ENCODE measurements around the gene GDPD5. TPM values are rescaled to one million over a fixed set of nuclear protein-coding genes. Genes with fewer than 3 reads are reported as not detected.
A peak's percentile ranks its signal among the peaks of the same experiment; 100 is the strongest.

The GDPD5 gene
- total RNA-seq, 1 donor from 2014 or later, result 15.8 TPM

GRCh38 chr11:75499423-75500190 is 26.1 kb downstream of the GDPD5 start:
- Histone ChIP-seq H3K27ac (peak overlapping the region; percentile 58), H3K9me3 (no peaks in the 10 kb centered on the region), H3K27me3 (ENCODE audit: low read depth) (no peaks in the 10 kb centered on the region), H3K4me1 (peaks cover 11% of the 10 kb centered on the region), H3K4me3 (no peak overlapping the region), H3K36me3 (no peaks in the 10 kb centered on the region)
- intact Hi-C loops (cut with DNase I), result no loop called here
- no peak for DNase-seq
- ATAC-seq, result peak; percentile 41 to 62
- no peak for TF ChIP-seq CTCF (IDR thresholded peaks at IDR 0.05)

GRCh38 chr11:75498556-75499255 is 27.0 kb downstream of the GDPD5 start:
- DNase-seq (no peak), ATAC-seq (no peak)
- Histone ChIP-seq H3K27ac (peak overlapping the region; percentile 41), H3K27me3 (ENCODE audit: low read depth) (no peaks in the 10 kb centered on the region), H3K36me3 (no peaks in the 10 kb centered on the region), H3K9me3 (no peaks in the 10 kb centered on the region), H3K4me3 (no peak overlapping the region), H3K4me1 (peaks cover 11% of the 10 kb centered on the region)
- no peak for TF ChIP-seq CTCF (IDR thresholded peaks at IDR 0.05)
- intact Hi-C loops (cut with DNase I), result no loop called here

- ATAC-seq, result no peak
- no peak for TF ChIP-seq CTCF (IDR thresholded peaks at IDR 0.05)
- H3K4me1 ChIP-seq, result peaks cover 11% of the 10 kb centered on the region
- H3K4me3 ChIP-seq, result no peak overlapping the region
- no peaks in the 10 kb centered on the region for H3K36me3 ChIP-seq
- no peaks in the 10 kb centered on the region for H3K9me3 ChIP-seq
- H3K27ac ChIP-seq, result peak overlapping the region; percentile 41
- H3K27me3 ChIP-seq (ENCODE audit: low read depth), result no peaks in the 10 kb centered on the region
- intact Hi-C loops (cut with DNase I), result no loop called here
- no peak for DNase-seq
Measured at GRCh38 chr11:75497788-75498409, 27.8 kb downstream of the GDPD5 start.

GRCh38 chr11:75496305-75496752 is 29.4 kb downstream of the GDPD5 start:
- H3K9me3 ChIP-seq, result no peaks in the 10 kb centered on the region
- ATAC-seq, result no peak
- TF ChIP-seq CTCF (IDR thresholded peaks at IDR 0.05), result peak; percentile 6
- H3K4me1 ChIP-seq, result peaks cover 17% of the 10 kb centered on the region
- no peak for DNase-seq
- H3K27me3 ChIP-seq (ENCODE audit: low read depth), result no peaks in the 10 kb centered on the region
- H3K4me3 ChIP-seq, result no peak overlapping the region
- no peak overlapping the region for H3K27ac ChIP-seq
- H3K36me3 ChIP-seq, result no peaks in the 10 kb centered on the region
- intact Hi-C loops (cut with DNase I), result no loop called here

GRCh38 chr11:75495749-75496304 is 29.9 kb downstream of the GDPD5 start:
- H3K27ac ChIP-seq, result no peak overlapping the region
- TF ChIP-seq CTCF (IDR thresholded peaks at IDR 0.05), result no peak
- ATAC-seq (no peak), DNase-seq (no peak)
- H3K4me3 ChIP-seq, result no peak overlapping the region
- H3K4me1 ChIP-seq, result peaks cover 17% of the 10 kb centered on the region
- H3K9me3 ChIP-seq, result no peaks in the 10 kb centered on the region
- H3K36me3 ChIP-seq, result no peaks in the 10 kb centered on the region
- no peaks in the 10 kb centered on the region for H3K27me3 ChIP-seq (ENCODE audit: low read depth)
- intact Hi-C loops (cut with DNase I), result no loop called here

Measured in lower lobe of right lung (tissue), 2 donors.